NCI-H345 treated with DMSO at 0.1 percent for 48 hours (cell line): ENCODE measurements around the gene UBE2M.

Experiments
- DNase-seq: peaks from one replicate; lab custom pipeline; 2025; ENCODE audit not compliant: unreplicated experiment; lab: John Stamatoyannopoulos, UW

The UBE2M gene

GRCh38 chr19:58571575-58571947 is 13.2 kb upstream of the UBE2M start:
- DNase-seq = no peak

- no peak for DNase-seq
Measured at GRCh38 chr19:58570770-58571574, 12.6 kb upstream of the UBE2M start.

GRCh38 chr19:58569943-58570670 is 11.7 kb upstream of the UBE2M start:
- DNase-seq = no peak

GRCh38 chr19:58569191-58569942 is 11.0 kb upstream of the UBE2M start:
- DNase-seq = no peak

- no peak for DNase-seq
Measured at GRCh38 chr19:58568453-58569130, 10.2 kb upstream of the UBE2M start.

- DNase-seq = no peak
Measured at GRCh38 chr19:58566989-58567388, 8.6 kb upstream of the UBE2M start.

- no peak for DNase-seq
Measured at GRCh38 chr19:58563823-58564222, 5.4 kb upstream of the UBE2M start.

GRCh38 chr19:58563034-58563573 is 4.7 kb upstream of the UBE2M start:
- DNase-seq = no peak

GRCh38 chr19:58562122-58563033 is 4.0 kb upstream of the UBE2M start:
- DNase-seq = no peak

- DNase-seq = no peak
Measured at GRCh38 chr19:58561373-58562121, 3.1 kb upstream of the UBE2M start.

- DNase-seq = no peak
Measured at GRCh38 chr19:58560921-58561320, 2.5 kb upstream of the UBE2M start.

GRCh38 chr19:58560007-58560887 is 1.8 kb upstream of the UBE2M start:
- no peak for DNase-seq

- no peak for DNase-seq
Measured at GRCh38 chr19:58559275-58560006, 1.0 kb upstream of the UBE2M start.

- DNase-seq = no peak
Measured at GRCh38 chr19:58558623-58559274, 338 bp upstream of the UBE2M start.

- no peak for DNase-seq
Measured at GRCh38 chr19:58557221-58558065, 968 bp downstream of the UBE2M start.

GRCh38 chr19:58556622-58557220 is 1.7 kb downstream of the UBE2M start:
- DNase-seq = no peak
